ENCODE data around the gene SYNGAP1. TPM values are rescaled to one million over a fixed set of nuclear protein-coding genes. Genes with fewer than 3 reads are reported as not detected.
"Not testable (repeated sequence)": the region's sequence is repeated elsewhere in the genome, so short reads cannot be mapped to it uniquely, and the experiment has no call there.

Gene SYNGAP1
- total RNA-seq, 4 donors from 2014 or later: 0.71 to 2.3 (median 1.3) TPM

DNA sequence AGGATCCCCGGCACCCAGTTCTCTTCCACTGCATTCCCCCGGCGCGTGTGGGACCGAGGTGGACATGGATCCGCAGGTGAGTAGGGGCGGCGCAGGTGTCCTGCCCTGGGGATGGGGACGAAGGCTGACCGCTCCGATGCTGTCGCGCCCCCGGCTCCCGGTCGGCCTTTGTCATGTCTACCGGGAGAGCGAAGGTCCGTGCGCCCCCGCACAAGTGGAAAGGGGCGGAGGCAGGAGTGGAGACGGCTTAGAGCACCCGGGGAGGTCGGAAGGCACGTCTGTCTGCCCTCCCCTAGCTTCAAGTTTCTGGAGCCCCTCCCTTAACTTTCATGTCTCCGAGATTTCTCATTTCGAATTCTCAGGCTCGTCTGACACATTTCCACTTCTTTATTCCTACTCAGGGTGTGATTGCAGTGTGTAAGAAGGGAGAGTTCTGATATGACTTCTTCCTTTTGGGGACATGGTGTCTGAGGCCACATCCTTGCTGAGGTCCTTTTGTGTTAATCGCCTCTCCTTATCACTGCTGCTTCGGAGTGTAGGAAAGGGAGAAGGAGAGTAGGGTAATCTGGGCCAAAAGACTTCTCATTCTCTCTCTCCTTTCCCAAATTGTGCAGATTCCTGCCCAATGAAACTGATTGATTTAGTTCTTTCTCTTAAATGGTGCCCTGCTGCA is 27.8 kb upstream of the SYNGAP1 start:
- peak overlapping the region; percentile 85 to 96 (median 94) for H3K27ac ChIP-seq
- peak overlapping the region; percentile 55 to 65 (median 58) for H3K4me3 ChIP-seq
- intact Hi-C loops (cut with DNase I; ENCODE audit: low total_unique reads): loop anchor here (1.0 to 5.0 kb wide), 5 partner anchors 18 to 192 kb away; partner anchors contain the start of genes RXRB, SLC39A7 and ZBTB9
- no peaks in the 10 kb centered on the region for H3K9me3 ChIP-seq
- no peaks in the 10 kb centered on the region for H3K27me3 ChIP-seq
- H3K36me3 ChIP-seq: no peaks in the 10 kb centered on the region
- TF ChIP-seq, protein P1, sequence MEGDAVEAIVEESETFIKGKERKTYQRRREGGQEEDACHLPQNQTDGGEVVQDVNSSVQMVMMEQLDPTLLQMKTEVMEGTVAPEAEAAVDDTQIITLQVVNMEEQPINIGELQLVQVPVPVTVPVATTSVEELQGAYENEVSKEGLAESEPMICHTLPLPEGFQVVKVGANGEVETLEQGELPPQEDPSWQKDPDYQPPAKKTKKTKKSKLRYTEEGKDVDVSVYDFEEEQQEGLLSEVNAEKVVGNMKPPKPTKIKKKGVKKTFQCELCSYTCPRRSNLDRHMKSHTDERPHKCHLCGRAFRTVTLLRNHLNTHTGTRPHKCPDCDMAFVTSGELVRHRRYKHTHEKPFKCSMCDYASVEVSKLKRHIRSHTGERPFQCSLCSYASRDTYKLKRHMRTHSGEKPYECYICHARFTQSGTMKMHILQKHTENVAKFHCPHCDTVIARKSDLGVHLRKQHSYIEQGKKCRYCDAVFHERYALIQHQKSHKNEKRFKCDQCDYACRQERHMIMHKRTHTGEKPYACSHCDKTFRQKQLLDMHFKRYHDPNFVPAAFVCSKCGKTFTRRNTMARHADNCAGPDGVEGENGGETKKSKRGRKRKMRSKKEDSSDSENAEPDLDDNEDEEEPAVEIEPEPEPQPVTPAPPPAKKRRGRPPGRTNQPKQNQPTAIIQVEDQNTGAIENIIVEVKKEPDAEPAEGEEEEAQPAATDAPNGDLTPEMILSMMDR (IDR thresholded peaks at IDR 0.05 in 4 of 5, conservative IDR thresholded peaks at IDR 0.05 in 1 of 5): no peak
- no peak for TF ChIP-seq POLR2A (IDR thresholded peaks at IDR 0.05)
- in situ Hi-C loops (cut with MboI; ENCODE audit: low sequenced_read_pairs in 4 of 4): no loop called here
- ATAC-seq (no peak), DNase-seq (no peak)
- H3K4me1 ChIP-seq: peaks cover 4 to 11% of the 10 kb centered on the region in 2 donors

DNA sequence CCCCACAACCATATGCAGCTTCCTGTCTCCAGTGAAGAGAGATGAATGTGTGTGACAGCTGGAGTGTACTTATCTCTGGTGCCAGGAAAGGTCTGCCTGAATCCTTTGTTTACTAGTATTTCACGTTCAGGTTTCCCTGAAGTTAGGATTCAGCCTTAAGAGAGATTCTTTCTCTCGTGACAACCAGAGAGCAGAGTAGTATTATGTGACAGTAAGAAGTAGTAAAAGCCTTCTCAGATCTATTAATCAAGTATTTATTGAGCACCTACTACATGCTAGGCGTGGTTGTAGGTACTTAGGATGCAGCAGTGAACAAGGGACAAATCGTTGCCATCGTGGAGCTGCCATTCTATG is 27.3 kb upstream of the SYNGAP1 start:
- intact Hi-C loops (cut with DNase I; ENCODE audit: low total_unique reads): loop anchor here (5.0 kb wide), 1 partner anchor 180 kb away; no protein-coding TSS in a partner anchor
- in situ Hi-C loops (cut with MboI; ENCODE audit: low sequenced_read_pairs in 4 of 4): no loop called here
- TF ChIP-seq, protein P1 (IDR thresholded peaks at IDR 0.05 in 4 of 5, conservative IDR thresholded peaks at IDR 0.05 in 1 of 5): no peak
- TF ChIP-seq POLR2A (IDR thresholded peaks at IDR 0.05): no peak

DNA sequence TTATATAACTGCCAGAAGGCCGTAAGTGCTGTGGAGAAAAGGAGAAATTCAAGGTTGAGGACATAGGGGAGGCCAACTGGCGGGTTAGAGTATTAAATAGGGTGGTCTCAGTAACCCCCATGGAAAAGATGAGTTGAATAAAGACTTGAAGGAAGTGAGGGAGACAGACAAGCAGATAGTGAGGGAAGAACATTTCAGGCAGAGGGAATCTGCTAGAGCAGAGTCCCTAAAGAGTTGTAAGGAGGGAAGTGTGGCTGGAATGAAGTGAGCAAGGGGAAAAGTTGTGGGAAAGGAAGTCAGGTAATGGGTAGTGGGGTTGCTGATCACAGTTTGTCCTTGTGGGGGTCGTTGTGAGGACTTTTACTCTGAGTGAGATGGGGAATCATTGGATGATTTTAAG is 26.9 kb upstream of the SYNGAP1 start:
- TF ChIP-seq, protein P1 (IDR thresholded peaks at IDR 0.05 in 4 of 5, conservative IDR thresholded peaks at IDR 0.05 in 1 of 5): no peak
- no peak for TF ChIP-seq POLR2A (IDR thresholded peaks at IDR 0.05)
- no peak for ATAC-seq
- Histone ChIP-seq H3K4me3 (no peak overlapping the region), H3K9me3 (no peaks in the 10 kb centered on the region), H3K36me3 (no peaks in the 10 kb centered on the region), H3K27me3 (no peaks in the 10 kb centered on the region), H3K27ac (no peak overlapping the region), H3K4me1 (peaks cover 4 to 11% of the 10 kb centered on the region in 2 donors)
- in situ Hi-C loops (cut with MboI; ENCODE audit: low sequenced_read_pairs in 4 of 4): no loop called here
- intact Hi-C loops (cut with DNase I; ENCODE audit: low total_unique reads): loop anchor here (5.0 kb wide), 1 partner anchor 179 kb away; no protein-coding TSS in a partner anchor
- no peak for DNase-seq

More for the DNA sequence above, 27.3 kb upstream of the SYNGAP1 start:
- Histone ChIP-seq H3K4me1 (peaks cover 4 to 11% of the 10 kb centered on the region in 2 donors), H3K27ac (no peak overlapping the region), H3K27me3 (no peaks in the 10 kb centered on the region), H3K4me3 (no peak overlapping the region), H3K36me3 (no peaks in the 10 kb centered on the region), H3K9me3 (no peaks in the 10 kb centered on the region)
- ATAC-seq (no peak), DNase-seq (no peak)

DNA sequence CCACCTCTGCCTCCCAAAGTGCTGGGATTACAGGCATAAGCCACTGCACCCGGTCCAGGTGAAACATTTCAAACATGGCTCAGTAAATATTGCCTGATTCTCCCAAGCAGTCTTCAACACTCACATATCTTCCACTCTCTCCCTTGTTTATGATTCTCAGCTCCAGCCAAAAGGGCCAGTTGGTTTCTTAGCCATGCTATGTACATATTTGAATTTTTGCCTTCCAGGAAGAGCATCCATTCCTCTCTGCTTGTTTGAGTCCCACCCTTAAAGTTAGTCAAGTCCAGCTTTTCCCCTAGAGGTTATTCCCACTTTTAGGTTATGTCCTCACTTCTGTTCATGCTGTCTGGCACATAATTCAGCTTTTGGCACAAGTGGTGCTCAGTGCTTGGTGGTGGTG is 22.3 kb upstream of the SYNGAP1 start:
- DNase-seq (no peak), ATAC-seq (no peak)
- Histone ChIP-seq H3K9me3 (no peaks in the 10 kb centered on the region), H3K27ac (no peak overlapping the region), H3K4me1 (no peaks in the 10 kb centered on the region), H3K4me3 (no peak overlapping the region), H3K36me3 (no peaks in the 10 kb centered on the region), H3K27me3 (no peaks in the 10 kb centered on the region)
- TF ChIP-seq POLR2A (IDR thresholded peaks at IDR 0.05): no peak
- TF ChIP-seq, protein P1 (IDR thresholded peaks at IDR 0.05 in 4 of 5, conservative IDR thresholded peaks at IDR 0.05 in 1 of 5): no peak
- intact Hi-C loops (cut with DNase I; ENCODE audit: low total_unique reads) (no loop called here), in situ Hi-C loops (cut with MboI; ENCODE audit: low sequenced_read_pairs in 4 of 4) (no loop called here)

DNA sequence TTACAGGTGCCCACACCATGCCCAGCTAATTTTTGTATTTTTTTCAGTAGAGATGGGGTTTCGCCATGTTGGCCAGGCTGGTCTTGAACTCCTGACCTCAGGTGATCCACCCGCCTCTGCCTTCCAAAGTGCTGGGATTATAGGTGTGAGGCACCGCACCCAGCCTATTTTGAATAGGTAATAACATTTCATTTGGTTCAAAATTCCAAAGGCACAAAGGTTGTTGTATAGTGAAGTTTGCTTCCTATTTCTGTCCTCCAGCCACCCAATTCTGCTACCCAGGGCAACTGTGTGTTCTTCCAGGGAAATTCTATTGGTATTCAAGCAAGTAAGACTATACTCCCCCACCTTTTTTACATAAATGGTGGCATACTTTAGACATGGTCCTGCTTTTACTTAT is 21.3 kb upstream of the SYNGAP1 start:
- in situ Hi-C loops (cut with MboI; ENCODE audit: low sequenced_read_pairs in 4 of 4); H3K9me3 ChIP-seq; H3K4me1 ChIP-seq; intact Hi-C loops (cut with DNase I; ENCODE audit: low total_unique reads); ATAC-seq; H3K27me3 ChIP-seq; H3K27ac ChIP-seq; H3K36me3 ChIP-seq; DNase-seq; H3K4me3 ChIP-seq: not testable (repeated sequence)

DNA sequence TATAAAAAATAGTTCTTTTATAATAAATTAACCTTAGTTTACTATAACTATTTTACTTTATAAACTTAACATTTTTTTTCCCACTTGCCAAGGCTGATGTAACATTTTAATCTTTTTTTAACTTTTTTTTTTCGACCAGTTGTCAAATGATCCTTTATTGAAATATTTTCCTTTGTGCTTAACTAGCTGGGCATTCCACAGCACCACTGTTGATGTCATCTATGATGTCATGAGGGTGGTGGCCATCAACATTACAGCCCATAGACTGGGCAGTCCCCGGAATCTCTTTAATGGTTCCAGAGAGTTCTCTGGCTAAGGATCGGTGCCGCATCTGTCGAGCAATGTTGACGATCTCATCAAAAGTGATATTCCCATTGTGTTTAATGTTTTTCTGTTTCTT is 20.0 kb upstream of the SYNGAP1 start:
- DNase-seq; H3K27me3 ChIP-seq; ATAC-seq; intact Hi-C loops (cut with DNase I; ENCODE audit: low total_unique reads); H3K27ac ChIP-seq; H3K9me3 ChIP-seq; H3K4me1 ChIP-seq; H3K36me3 ChIP-seq; H3K4me3 ChIP-seq: not testable (repeated sequence)
- in situ Hi-C loops (cut with MboI; ENCODE audit: low sequenced_read_pairs in 4 of 4): loop anchor here in 1 of 4 donors (25.0 kb wide), 1 partner anchor 438 kb away; the partner anchor contains the start of genes BRD2 and HLA-DMA

Data from gastrocnemius medialis (tissue), 4 donors.